Endothelial cell of umbilical vein (primary cell): ENCODE data around the gene STUM. TPM values are rescaled to one million over a fixed set of nuclear protein-coding genes. Genes with fewer than 3 reads are reported as not detected.

Experiments
- BruUV-seq: library from RNA; stranded (reverse); fragments of 400-500 nt; replicated peaks from 2 replicates; lab custom pipeline; 2021; lab: Mats Ljungman, UMichigan
- CTCF ChIA-PET: fragments of 300-600, 350-600 bp; sonication (Branson Sonifier 250); formaldehyde crosslinking; loops from one replicate; lab custom pipeline; 2021; ENCODE audit warnings: antibody characterized with exemption, inconsistent platforms; lab: Charles Lee
- POLR2A ChIA-PET: fragments of 300-600, 350-600 bp; sonication (Branson Sonifier 250); formaldehyde crosslinking; loops from one replicate; lab custom pipeline; 2021; ENCODE audit warnings: antibody characterized with exemption, inconsistent platforms; lab: Charles Lee
- DNase-seq: peaks from one replicate; pipeline ENCODE4 v3.0.0-alpha.2; 2011; ENCODE audit warnings: low read depth, low spot score
- FAIRE-seq: peaks from 2 replicates; lab custom pipeline; 2011; peaks lifted over from hg19 to GRCh38; lab: Jason Lieb, UNC
- H2AFZ ChIP-seq: 2 replicates; pipeline ENCODE4 v1.6.0; 2012; ENCODE audit warnings: low read depth, low read length, control low read depth, inconsistent platforms
- H3K27ac ChIP-seq: 2 replicates; pipeline ENCODE4 v1.5.1; 2011; ENCODE audit warnings: low read depth, mild to moderate bottlenecking, control low read depth, low read length, moderate library complexity; ENCODE audit not compliant: insufficient read depth
- H3K27me3 ChIP-seq, 2 experiments: 2 replicates each; pipeline versions ENCODE4 v1.6.0 to v1.6.1; 2011; ENCODE audit warnings: low read length in 2 of 2, mixed read lengths in 1 of 2; ENCODE audit not compliant: control insufficient read depth in 2 of 2, insufficient read depth in 2 of 2
- H3K36me3 ChIP-seq, 2 experiments: 2 replicates in 1 of 2; 3 replicates in 1 of 2; pipeline ENCODE4 v1.5.1; 2011; ENCODE audit warnings: low read length in 2 of 2, mild to moderate bottlenecking in 1 of 2, moderate library complexity in 1 of 2; ENCODE audit not compliant: control insufficient read depth in 2 of 2, insufficient read depth in 2 of 2; ENCODE audit errors: extremely low read depth in 1 of 2
- H3K4me1 ChIP-seq: 3 replicates; pipeline ENCODE4 v1.5.1; 2011; ENCODE audit warnings: mild to moderate bottlenecking, low read length; ENCODE audit not compliant: control insufficient read depth, insufficient read depth; ENCODE audit errors: extremely low read depth
- H3K4me2 ChIP-seq: 2 replicates; pipeline ENCODE4 v1.6.1; 2011; ENCODE audit warnings: low read length, control low read depth, mixed read lengths; ENCODE audit not compliant: insufficient read depth
- H3K4me3 ChIP-seq, 3 experiments: fragments of 200-600 bp in 1 of 3; sonication (generic), shearing (Covaris generic) in 1 of 3; replicated peaks in 1 of 3; 2 replicates each; pipeline ENCODE4 v1.5.1; 2011 to 2016; ENCODE audit warnings: control low read depth in 3 of 3, low read length in 3 of 3, mild to moderate bottlenecking in 2 of 3, inconsistent platforms in 1 of 3, low read depth in 1 of 3, moderate library complexity in 1 of 3; ENCODE audit not compliant: insufficient read depth in 1 of 3
- H3K79me2 ChIP-seq: 2 replicates; pipeline ENCODE4 v1.6.0; 2012; ENCODE audit warnings: low read length, inconsistent platforms; ENCODE audit not compliant: control insufficient read depth, insufficient read depth
- H3K9ac ChIP-seq: replicated peaks from 2 replicates; pipeline ENCODE3; 2011; ENCODE audit warnings: low read length, control low read depth; ENCODE audit not compliant: insufficient read depth; ENCODE audit errors: extremely low read depth
- H3K9me1 ChIP-seq: replicated peaks from 3 replicates; pipeline ENCODE4 v1.6.0; 2011; ENCODE audit warnings: mild to moderate bottlenecking, low read length; ENCODE audit not compliant: control insufficient read depth, insufficient read depth; ENCODE audit errors: extremely low read depth
- H3K9me3 ChIP-seq: replicated peaks from 2 replicates; pipeline ENCODE4 v1.5.1; 2012; ENCODE audit warnings: low read length, inconsistent platforms; ENCODE audit not compliant: control insufficient read depth, insufficient read depth
- H4K20me1 ChIP-seq: replicated peaks from 2 replicates; pipeline ENCODE3; 2011; ENCODE audit warnings: mild to moderate bottlenecking, low read length; ENCODE audit not compliant: control insufficient read depth, insufficient read depth; ENCODE audit errors: extremely low read depth
- EZH2 ChIP-seq: IDR thresholded peaks from 2 replicates; pipeline ENCODE4 v1.6.1; 2012; ENCODE audit warnings: borderline replicate concordance, low read depth, mild to moderate bottlenecking, moderate library complexity, low read length, inconsistent platforms; ENCODE audit not compliant: severe bottlenecking
- FOS ChIP-seq: IDR thresholded peaks from 2 replicates; pipeline ENCODE4 v1.6.1; 2011; ENCODE audit warnings: mild to moderate bottlenecking, low read length, moderate library complexity, borderline replicate concordance; ENCODE audit not compliant: insufficient read depth
- POLR2A ChIP-seq: IDR thresholded peaks from 2 replicates; pipeline ENCODE4 v1.6.1; 2012; ENCODE audit warnings: low read depth, mild to moderate bottlenecking, control low read depth, low read length
- POLR2AphosphoS5 ChIP-seq: IDR thresholded peaks from 2 replicates; pipeline ENCODE4 v1.6.1; 2012; ENCODE audit warnings: low read depth, mild to moderate bottlenecking, control low read depth, low read length, moderate library complexity; ENCODE audit not compliant: insufficient read depth
- dilution Hi-C: fragments of 300-500 bp; cut with MboI; formaldehyde crosslinking; loops from one replicate; pipeline ENCODE4 v1.15.0; 2019; ENCODE audit warnings: low sequenced_read_pairs; ENCODE audit not compliant: extremely low pct_ligation_motif_present
- intact Hi-C: fragments of 100-400 bp; cut with micrococcal nuclease; formaldehyde crosslinking; loops from one replicate; pipeline ENCODE4 v1.10.0; 2022
- polyA plus RNA-seq, 4 experiments: library from polyadenylated mRNA; depleted of rRNA in 3 of 4; stranded (reverse) in 3 of 4; unstranded in 1 of 4; fragments of >200 nt; gene quantifications; 2 replicates each; pipeline versions ENCODE4 v1.2.1 to v1.2.3, GENCODE V29; 2011 to 2012; ENCODE audit warnings: missing spikeins in 1 of 4
- total RNA-seq: library from RNA; stranded (reverse); gene quantifications from 2 replicates; pipeline ENCODE4 v1.2.3, GENCODE V29; 2021
- TF ChIP-seq, protein P1 (sequence below): IDR thresholded peaks from 2 replicates; pipeline ENCODE4 v1.6.1; 2011; ENCODE audit not compliant: insufficient read depth, insufficient read length
- TF ChIP-seq, protein P2 (sequence below), 2 donors: IDR thresholded peaks; 1 replicate in 1 of 2; 2 replicates in 1 of 2; pipeline ENCODE4 v1.5.1; 2011; ENCODE audit warnings: low read length in 2 of 2, mild to moderate bottlenecking in 2 of 2, moderate library complexity in 2 of 2, control low read depth in 1 of 2, inconsistent platforms in 1 of 2, low read depth in 1 of 2; ENCODE audit not compliant: insufficient read depth in 1 of 2; ENCODE audit errors: extremely low read depth in 1 of 2

Gene STUM
- total and polyA plus RNA-seq, 2 donors (not counting 3 experiments of a cell fraction or from before 2014, with no cell fraction given) = not detected

DNA sequence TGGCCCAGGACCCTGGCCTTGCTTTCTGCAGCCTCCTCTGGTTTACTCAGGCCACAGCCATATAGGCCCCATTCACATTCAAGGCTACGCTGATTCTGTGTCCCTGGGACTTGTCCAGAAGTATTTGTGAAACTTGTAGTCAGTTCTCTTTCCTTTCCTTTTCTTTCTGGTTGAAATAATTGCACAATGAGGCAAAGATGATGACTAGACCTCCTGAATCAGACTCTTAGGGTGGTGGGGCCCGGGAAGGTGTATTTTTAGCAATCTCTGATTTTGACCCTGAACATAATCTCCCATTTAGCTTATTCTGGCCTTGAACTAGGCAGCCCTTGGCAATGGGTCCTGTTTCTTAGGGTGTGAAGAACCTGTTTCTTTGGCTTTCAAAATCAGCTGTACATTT is 39.9 kb downstream of the STUM start:
- H3K4me1 ChIP-seq = no peaks in the 10 kb centered on the region
- dilution Hi-C loops (no loop called here), intact Hi-C loops (no loop called here)
- FAIRE-seq (no peak), DNase-seq (no peak)
- H4K20me1 ChIP-seq = no peaks in the 10 kb centered on the region
- H3K9me3 ChIP-seq = no peaks in the 10 kb centered on the region
- no peak overlapping the region for H3K27ac ChIP-seq
- no TSS peak for BruUV-seq
- H3K4me2 ChIP-seq = no peak overlapping the region
- no peaks in the 10 kb centered on the region for H3K79me2 ChIP-seq
- no peaks in the 10 kb centered on the region for H3K9me1 ChIP-seq
- CTCF ChIA-PET = interaction anchor here (1.0 to 1.2 kb wide), 4 partner anchors 12 to 41 kb away, joined by 3 to 5 read pairs (median 3); no protein-coding TSS in a partner anchor
- no peak overlapping the region for H3K4me3 ChIP-seq
- TF ChIP-seq FOS (no peak), EZH2 (no peak), POLR2AphosphoS5 (no peak)
- H3K36me3 ChIP-seq = no peaks in the 10 kb centered on the region
- H3K27me3 ChIP-seq = no peaks in the 10 kb centered on the region
- POLR2A ChIA-PET = no interaction called here
- no peak overlapping the region for H3K9ac ChIP-seq
- no peak overlapping the region for H2AFZ ChIP-seq

DNA sequence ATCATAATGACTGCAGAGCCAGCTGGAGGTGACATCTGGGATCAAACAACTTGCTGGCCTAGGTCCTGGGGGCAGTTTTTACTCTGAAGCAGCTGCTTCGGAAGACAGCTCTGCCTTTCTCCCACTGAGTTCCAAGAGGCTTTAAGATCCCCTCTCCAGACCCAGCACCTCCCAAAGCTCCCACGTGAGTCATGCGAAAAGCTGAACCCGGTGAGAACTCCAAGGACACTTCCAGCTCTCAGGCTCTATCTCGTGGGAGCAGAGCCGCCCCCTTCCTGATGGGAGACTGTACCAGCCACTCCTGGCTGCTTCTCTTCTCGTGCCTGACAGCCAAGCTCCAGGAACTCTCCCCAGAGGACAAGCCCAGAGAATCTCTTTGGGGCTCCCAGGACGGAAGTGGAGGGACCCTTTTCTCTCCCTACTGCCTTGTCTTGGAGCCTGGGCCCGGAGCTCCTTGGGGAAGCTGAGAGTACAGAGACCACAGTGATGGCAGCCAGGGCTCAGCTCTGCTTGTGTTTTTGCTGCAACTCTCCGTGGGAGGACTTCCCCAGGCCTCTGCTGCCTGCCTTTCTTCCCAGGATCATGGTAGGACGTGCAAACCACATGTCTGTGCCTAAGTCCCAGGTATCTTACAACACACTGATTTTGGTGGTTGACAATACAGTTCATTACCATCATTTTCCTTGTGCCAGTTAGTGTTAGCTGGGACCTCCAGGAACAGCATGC is 40.6 kb downstream of the STUM start:
- Histone ChIP-seq H3K27me3 (no peaks in the 10 kb centered on the region), H3K9me3 (no peaks in the 10 kb centered on the region), H2AFZ (no peak overlapping the region), H3K9ac (no peak overlapping the region), H3K27ac (no peak overlapping the region), H3K79me2 (no peaks in the 10 kb centered on the region), H3K36me3 (no peaks in the 10 kb centered on the region), H3K4me1 (no peaks in the 10 kb centered on the region), H4K20me1 (no peaks in the 10 kb centered on the region), H3K9me1 (no peaks in the 10 kb centered on the region), H3K4me3 (no peak overlapping the region), H3K4me2 (no peak overlapping the region)
- DNase-seq (no peak), FAIRE-seq (no peak)
- POLR2A ChIA-PET = no interaction called here
- no TSS peak for BruUV-seq
- no peak for TF ChIP-seq POLR2A
- TF ChIP-seq, protein P1, sequence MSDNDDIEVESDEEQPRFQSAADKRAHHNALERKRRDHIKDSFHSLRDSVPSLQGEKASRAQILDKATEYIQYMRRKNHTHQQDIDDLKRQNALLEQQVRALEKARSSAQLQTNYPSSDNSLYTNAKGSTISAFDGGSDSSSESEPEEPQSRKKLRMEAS = no peak
- no peak for TF ChIP-seq FOS
- TF ChIP-seq, protein P2, sequence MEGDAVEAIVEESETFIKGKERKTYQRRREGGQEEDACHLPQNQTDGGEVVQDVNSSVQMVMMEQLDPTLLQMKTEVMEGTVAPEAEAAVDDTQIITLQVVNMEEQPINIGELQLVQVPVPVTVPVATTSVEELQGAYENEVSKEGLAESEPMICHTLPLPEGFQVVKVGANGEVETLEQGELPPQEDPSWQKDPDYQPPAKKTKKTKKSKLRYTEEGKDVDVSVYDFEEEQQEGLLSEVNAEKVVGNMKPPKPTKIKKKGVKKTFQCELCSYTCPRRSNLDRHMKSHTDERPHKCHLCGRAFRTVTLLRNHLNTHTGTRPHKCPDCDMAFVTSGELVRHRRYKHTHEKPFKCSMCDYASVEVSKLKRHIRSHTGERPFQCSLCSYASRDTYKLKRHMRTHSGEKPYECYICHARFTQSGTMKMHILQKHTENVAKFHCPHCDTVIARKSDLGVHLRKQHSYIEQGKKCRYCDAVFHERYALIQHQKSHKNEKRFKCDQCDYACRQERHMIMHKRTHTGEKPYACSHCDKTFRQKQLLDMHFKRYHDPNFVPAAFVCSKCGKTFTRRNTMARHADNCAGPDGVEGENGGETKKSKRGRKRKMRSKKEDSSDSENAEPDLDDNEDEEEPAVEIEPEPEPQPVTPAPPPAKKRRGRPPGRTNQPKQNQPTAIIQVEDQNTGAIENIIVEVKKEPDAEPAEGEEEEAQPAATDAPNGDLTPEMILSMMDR (IDR thresholded peaks at IDR 0.05; ENCODE audit: extremely low read depth in 1 of 2, insufficient read depth in 1 of 2, low read depth in 1 of 2, low read length in 2 of 2) = no peak
- no peak for TF ChIP-seq EZH2
- intact Hi-C loops (no loop called here), dilution Hi-C loops (no loop called here)
- CTCF ChIA-PET = interaction anchor here (1.0 to 1.2 kb wide), 4 partner anchors 12 to 41 kb away, joined by 3 to 5 read pairs (median 3); no protein-coding TSS in a partner anchor
